ENCODE measurements around the gene SLC39A11. TPM values are rescaled to one million over a fixed set of nuclear protein-coding genes. Genes with fewer than 3 reads are reported as not detected.
A peak's percentile ranks its signal among the peaks of the same experiment; 100 is the strongest.
"Not testable (repeated sequence)": the region's sequence is repeated elsewhere in the genome, so short reads cannot be mapped to it uniquely, and the experiment has no call there.

The SLC39A11 gene
- total RNA-seq, 1 experiment from 2014 or later, result 15.8 TPM

DNA sequence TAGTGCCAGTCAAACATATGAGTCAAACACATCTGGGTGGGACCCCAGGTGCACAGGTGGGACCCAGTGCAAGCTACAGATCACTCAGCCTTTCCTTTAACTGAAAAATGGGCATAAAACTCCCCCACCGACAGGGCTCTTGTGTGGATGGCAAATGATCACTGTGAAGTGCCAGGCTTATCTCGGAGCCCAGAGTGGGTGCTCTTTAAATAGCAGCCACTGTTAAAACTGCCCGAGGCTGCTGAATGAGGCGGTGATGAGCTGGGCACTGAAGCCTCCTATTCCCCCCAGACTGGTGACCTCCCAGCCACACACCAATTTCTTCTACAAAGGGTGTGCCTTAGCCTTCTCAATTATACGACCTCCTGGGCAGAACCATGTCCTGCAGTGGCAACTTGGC lies 433.8 kb downstream of the SLC39A11 start:
- H3K4me3 ChIP-seq, result no peak overlapping the region
- H3K27ac ChIP-seq, result no peak overlapping the region
- no peak for DNase-seq (ENCODE audit: low read depth in 1 of 2, low spot score in 2 of 2)
- peaks cover 9% of the 10 kb centered on the region for H3K4me1 ChIP-seq (replicated peaks)
- no peaks in the 10 kb centered on the region for H3K36me3 ChIP-seq
- no peaks in the 10 kb centered on the region for H3K27me3 ChIP-seq (replicated peaks)
- peaks cover 4% of the 10 kb centered on the region; the same call in 1 of the 2 replicates for H3K9me3 ChIP-seq (replicated peaks)

DNA sequence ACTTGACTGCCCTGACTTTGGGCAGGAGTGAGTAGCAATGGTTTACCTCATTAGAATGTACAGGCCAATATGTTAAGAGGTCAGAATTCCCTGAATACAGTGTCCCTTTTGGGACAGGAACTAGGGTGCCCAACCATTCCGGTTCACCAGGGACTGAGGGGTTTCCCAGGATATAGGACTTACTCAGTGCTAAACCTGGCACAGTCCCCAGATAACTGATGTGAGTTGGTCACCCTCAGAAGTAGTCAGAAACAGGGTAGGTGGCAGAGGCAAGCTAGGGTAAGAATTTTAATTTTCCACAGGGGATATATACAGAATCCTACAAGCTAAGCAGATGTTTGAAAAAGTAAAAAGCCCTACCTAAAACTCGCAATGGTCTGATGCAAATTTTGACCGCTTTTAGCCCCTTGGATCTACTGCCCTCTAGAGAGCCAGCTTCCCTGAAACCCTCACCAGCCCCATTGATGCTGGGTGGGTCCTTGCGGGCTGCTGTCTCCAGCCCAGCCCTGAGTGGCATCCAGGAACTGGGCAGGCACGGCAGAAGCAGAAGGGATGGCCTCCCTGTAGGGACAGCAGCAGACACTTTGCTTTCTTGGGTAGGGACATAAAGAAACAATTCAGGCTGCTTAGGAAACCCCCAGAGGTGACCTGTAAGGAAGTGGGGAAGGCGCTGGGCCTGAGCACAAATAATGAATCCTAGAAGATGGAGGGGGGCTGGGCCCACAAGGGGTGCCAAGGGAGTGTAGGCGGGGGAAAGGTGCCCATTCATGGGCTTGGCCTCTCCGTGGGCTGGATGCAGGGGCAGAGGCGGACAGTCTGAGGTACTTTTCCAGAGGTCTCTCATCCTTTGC lies 434.8 kb downstream of the SLC39A11 start:
- no peak overlapping the region for H3K27ac ChIP-seq
- no peaks in the 10 kb centered on the region for H3K27me3 ChIP-seq (replicated peaks)
- H3K4me3 ChIP-seq, result no peak overlapping the region
- H3K4me1 ChIP-seq (replicated peaks), result peaks cover 9% of the 10 kb centered on the region
- peak in 1 of 2 experiments; percentile 37 for DNase-seq (ENCODE audit: low read depth in 1 of 2, low spot score in 2 of 2)
- no peaks in the 10 kb centered on the region; the same call in 1 of the 2 replicates for H3K9me3 ChIP-seq (replicated peaks)
- H3K36me3 ChIP-seq, result no peaks in the 10 kb centered on the region

DNA sequence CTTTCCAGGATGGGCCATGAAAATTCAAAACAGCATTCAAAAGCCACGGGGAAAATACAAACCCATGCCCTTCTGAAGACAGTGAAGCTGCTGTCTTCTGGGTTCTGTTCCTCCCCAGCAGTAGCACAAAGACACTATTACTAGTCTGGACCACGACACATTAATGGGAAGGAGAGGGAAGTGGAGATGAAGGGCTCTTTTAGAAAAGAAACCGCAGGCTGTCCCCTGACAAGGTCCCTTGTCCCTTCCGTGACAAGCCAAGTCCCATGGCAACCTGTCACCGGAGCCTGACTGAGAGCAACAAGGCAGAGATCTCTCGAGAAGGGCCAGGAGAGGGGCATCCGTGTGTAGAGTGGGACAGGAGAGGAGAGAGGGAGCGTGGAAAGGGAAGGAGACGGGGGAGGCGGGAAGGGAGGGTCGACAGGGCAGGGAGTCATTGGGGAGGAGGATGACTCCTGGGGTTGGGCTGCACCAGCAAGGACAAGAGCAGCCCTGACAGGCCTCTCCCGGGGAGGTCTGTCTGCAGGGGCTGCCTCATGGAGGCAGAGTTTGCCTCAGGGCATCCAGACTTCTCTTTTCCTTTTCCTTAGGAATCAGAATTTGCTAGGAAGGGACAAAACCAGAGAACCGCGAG lies 436.2 kb downstream of the SLC39A11 start:
- Histone ChIP-seq H3K9me3 (replicated peaks) (no peaks in the 10 kb centered on the region), H3K27ac (no peak overlapping the region), H3K27me3 (replicated peaks) (no peaks in the 10 kb centered on the region), H3K4me3 (no peak overlapping the region), H3K4me1 (replicated peaks) (peaks cover 4% of the 10 kb centered on the region), H3K36me3 (no peaks in the 10 kb centered on the region)
- peak in 1 of 2 experiments; percentile 41 for DNase-seq (ENCODE audit: low read depth in 1 of 2, low spot score in 2 of 2)

DNA sequence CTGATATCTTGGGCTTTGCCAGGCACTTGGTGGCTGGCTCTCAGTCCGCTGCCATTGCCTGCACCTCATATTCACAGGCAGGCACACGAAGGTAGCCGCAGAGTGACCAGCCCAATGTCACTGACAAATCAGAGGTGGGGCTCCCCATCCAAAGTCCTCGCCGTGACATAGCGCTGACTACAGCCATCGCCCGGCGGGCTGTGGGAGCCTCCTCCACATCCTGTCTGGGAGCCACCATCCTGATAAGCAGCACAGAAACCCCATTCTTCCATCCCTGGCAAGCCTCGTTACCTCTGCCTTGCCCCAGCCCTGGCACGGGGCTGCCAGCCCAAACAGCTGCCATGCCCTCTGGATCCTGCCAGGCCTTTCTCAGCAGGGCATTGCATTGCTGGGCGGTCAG lies 437.8 kb downstream of the SLC39A11 start:
- no peak overlapping the region for H3K27ac ChIP-seq
- H3K9me3 ChIP-seq (replicated peaks), result no peaks in the 10 kb centered on the region
- no peak overlapping the region for H3K4me3 ChIP-seq
- DNase-seq (ENCODE audit: low read depth in 1 of 2, low spot score in 2 of 2), result no peak
- no peaks in the 10 kb centered on the region for H3K36me3 ChIP-seq
- no peaks in the 10 kb centered on the region for H3K4me1 ChIP-seq (replicated peaks)
- H3K27me3 ChIP-seq (replicated peaks), result no peaks in the 10 kb centered on the region

DNA sequence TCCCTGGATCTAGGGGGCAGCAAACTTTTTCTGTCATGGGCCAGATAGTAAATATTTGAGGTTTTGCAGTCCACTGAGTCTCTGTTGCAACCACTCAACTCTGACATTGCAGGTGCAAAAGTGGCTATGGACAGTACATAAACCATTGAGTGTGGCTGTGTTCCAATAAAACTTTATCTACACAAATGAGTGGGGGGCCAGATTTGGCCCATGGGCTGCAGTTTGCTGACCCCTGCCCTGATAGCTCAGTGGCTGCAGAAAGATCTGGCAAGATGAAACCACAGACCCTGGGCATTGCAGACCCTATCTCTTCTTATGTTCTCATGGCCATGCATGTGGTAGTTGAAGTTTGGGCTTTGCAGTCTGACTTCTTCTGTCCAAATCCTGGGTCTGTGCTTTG lies 440.5 kb downstream of the SLC39A11 start:
- Histone ChIP-seq H3K4me3 (no peak overlapping the region), H3K9me3 (replicated peaks) (no peaks in the 10 kb centered on the region), H3K27ac (no peak overlapping the region), H3K27me3 (replicated peaks) (no peaks in the 10 kb centered on the region), H3K36me3 (no peaks in the 10 kb centered on the region), H3K4me1 (replicated peaks) (no peaks in the 10 kb centered on the region)
- no peak for DNase-seq (ENCODE audit: low read depth in 1 of 2, low spot score in 2 of 2)

DNA sequence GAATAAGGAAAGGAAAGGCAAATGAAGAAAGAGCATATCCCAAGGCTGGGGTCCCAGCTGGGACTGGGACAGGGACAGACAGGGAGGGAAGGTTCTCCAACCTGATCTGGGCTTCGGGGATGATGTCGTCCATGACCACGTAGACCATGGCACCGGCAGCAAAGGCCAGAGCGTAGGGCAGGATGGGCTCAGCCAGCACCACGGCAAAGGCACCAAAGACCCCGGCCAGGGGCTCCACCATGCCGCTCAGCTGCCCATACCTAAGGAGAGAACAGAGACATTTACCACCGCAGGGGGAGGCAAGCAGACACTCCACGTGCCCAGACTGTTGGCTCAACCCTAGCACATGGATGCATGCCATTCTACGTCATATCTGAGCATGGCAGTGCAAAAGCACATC lies 443.8 kb downstream of the SLC39A11 start:
- Histone ChIP-seq H3K27ac (no peak overlapping the region), H3K36me3 (no peaks in the 10 kb centered on the region), H3K9me3 (replicated peaks) (no peaks in the 10 kb centered on the region), H3K27me3 (replicated peaks) (no peaks in the 10 kb centered on the region), H3K4me3 (no peak overlapping the region), H3K4me1 (replicated peaks) (no peaks in the 10 kb centered on the region)
- DNase-seq (ENCODE audit: low read depth in 1 of 2, low spot score in 2 of 2), result no peak

DNA sequence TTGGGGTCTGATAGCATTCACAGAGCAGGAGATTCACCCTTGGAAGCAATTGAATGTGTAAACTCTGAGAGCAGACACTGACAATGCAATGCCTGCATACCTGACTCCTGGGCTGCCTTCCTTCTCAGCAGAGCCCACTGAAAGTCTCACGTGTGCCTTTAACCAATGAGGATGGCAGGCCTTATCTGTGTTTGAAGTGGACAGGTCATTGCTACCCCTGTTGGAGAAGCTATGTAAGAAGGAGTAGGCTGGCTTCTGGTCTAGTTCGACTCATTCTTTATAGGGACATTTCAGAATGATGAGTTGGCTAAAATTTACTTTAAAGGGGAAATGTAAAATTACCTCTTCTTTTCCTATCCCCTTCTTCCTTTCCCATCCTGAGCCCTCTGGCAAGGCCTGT lies 446.3 kb downstream of the SLC39A11 start:
- no peak overlapping the region for H3K4me3 ChIP-seq
- no peaks in the 10 kb centered on the region for H3K27me3 ChIP-seq (replicated peaks)
- H3K36me3 ChIP-seq, result no peaks in the 10 kb centered on the region
- 0 out of 2 replicates have a peak, but pooled peaks cover 2% of the 10 kb centered on the region for H3K9me3 ChIP-seq (replicated peaks)
- H3K27ac ChIP-seq, result no peak overlapping the region
- no peak for DNase-seq (ENCODE audit: low read depth in 1 of 2, low spot score in 2 of 2)
- no peaks in the 10 kb centered on the region for H3K4me1 ChIP-seq (replicated peaks)

DNA sequence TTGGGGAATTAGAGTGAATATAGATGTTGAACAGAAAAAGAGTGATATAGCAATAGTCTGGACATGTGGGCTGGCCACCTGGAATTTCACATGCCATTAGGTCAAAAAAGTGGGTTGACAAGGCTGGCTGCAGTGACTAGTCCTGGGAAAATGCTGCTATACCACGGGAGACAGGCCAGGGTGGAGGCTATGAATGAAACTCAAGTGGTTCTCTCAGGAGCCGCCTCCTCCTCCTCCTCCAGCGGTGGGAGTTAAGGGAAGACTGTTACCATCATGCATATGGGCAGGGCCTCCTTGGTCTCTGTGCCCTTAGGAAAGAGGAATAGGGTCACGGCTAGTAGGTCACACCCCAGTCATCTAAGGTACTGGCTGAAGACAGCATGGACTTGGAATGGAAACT lies 448.0 kb downstream of the SLC39A11 start:
- H3K4me1 ChIP-seq (replicated peaks), result no peaks in the 10 kb centered on the region
- no peaks in the 10 kb centered on the region for H3K27me3 ChIP-seq (replicated peaks)
- no peaks in the 10 kb centered on the region for H3K36me3 ChIP-seq
- no peak overlapping the region for H3K4me3 ChIP-seq
- H3K9me3 ChIP-seq (replicated peaks), result 0 out of 2 replicates have a peak, but pooled peaks cover 2% of the 10 kb centered on the region
- DNase-seq (ENCODE audit: low read depth in 1 of 2, low spot score in 2 of 2), result no peak
- H3K27ac ChIP-seq, result no peak overlapping the region

DNA sequence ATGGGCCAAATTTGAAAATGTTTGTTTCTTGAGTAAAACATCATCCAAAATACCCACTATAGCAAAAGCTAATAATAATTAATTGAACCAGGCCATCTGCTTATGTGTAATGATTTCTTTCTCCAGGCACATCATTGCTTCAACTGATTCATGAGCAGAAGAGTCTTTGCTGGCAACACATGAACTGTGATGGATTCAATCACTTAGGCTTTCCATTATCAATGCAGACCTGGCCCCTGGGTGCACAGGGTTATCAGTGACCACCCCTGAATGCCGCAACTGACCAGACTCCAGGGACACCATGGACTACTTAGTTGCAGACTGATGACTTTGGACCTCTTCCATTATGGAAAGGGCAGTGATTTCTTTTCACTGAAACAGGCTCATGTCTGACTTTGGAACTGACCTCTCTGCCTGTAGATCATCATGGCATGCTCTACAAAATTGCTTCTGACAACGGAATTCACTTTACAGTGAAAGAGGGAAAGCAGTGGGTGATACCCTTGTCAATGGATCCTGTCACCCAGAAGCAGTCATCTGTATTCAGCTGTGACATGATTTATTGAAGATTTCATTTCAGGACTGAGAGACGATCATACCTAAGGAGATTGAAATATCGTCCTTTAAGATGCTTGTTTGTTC lies 448.8 kb downstream of the SLC39A11 start:
- H3K27ac ChIP-seq, result no peak overlapping the region
- H3K36me3 ChIP-seq, result no peaks in the 10 kb centered on the region
- no peaks in the 10 kb centered on the region for H3K27me3 ChIP-seq (replicated peaks)
- H3K9me3 ChIP-seq (replicated peaks), result 0 out of 2 replicates have a peak, but pooled peaks cover 2% of the 10 kb centered on the region
- H3K4me1 ChIP-seq (replicated peaks), result no peaks in the 10 kb centered on the region
- DNase-seq (ENCODE audit: low read depth in 1 of 2, low spot score in 2 of 2), result no peak
- H3K4me3 ChIP-seq, result no peak overlapping the region

DNA sequence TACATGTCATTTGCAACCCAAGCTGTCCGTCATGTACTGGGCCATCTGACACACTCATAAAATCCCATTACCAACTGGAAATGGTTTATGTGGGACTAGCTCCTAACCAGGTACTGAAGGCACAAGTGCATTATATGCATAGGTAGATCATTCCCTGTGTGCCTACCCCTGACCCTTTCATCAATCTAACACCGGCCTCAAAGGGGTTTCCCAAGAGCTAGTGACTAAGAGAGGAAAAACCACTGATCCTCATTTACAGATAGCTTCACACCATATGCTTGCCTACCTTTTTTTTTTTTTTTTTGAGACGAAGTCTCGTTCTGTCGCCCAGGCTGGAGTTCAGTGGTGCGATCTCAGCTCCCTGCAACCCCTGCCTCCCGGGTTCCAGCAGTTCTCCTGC lies 449.8 kb downstream of the SLC39A11 start:
- Histone ChIP-seq H3K27me3 (replicated peaks) (no peaks in the 10 kb centered on the region), H3K9me3 (replicated peaks) (0 out of 2 replicates have a peak, but pooled peaks cover 2% of the 10 kb centered on the region), H3K27ac (no peak overlapping the region), H3K36me3 (no peaks in the 10 kb centered on the region), H3K4me1 (replicated peaks) (no peaks in the 10 kb centered on the region), H3K4me3 (no peak overlapping the region)
- no peak for DNase-seq (ENCODE audit: low read depth in 1 of 2, low spot score in 2 of 2)

DNA sequence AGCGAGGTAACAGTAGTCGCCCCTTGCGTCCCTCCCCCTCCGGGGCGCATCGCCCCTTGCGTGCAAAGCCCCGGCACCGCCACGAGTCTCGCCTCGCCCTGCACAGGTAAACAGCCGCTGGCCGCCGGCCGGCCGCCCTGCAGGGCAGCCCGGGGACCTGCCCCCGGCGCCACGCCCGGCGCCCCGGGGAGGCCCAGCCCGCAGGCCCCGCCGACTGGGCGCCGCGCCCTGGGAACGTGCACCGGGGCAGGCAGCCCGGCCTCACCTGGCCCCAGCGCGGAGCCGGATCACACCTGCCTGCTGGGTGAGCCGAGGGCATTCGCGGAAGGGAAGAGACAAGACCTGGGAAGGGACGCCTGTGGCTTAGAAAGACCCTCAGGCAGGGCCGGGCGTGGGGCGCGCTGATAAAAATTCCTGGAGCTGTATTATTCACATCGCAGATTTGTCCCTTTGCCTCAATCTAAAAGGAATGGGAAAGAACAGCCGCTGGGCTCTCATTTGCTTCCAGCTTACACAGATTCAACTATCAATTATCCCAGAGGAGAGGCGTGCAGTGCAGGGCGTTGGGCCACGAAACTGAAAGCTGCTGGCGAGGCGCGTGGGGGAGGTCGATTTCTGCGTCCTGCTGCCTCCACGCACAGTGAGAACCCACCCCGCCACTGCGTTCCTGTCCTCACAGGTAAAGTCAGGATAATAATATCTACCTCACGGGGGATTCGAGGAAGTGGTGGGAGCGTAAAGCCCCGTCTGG lies 451.9 kb downstream of the SLC39A11 start:
- H3K9me3 ChIP-seq (replicated peaks), result 0 out of 2 replicates have a peak, but pooled peaks cover 2% of the 10 kb centered on the region
- H3K4me3 ChIP-seq, result no peak overlapping the region
- no peaks in the 10 kb centered on the region for H3K36me3 ChIP-seq
- DNase-seq (ENCODE audit: low read depth in 1 of 2, low spot score in 2 of 2), result no peak
- H3K27me3 ChIP-seq (replicated peaks), result no peaks in the 10 kb centered on the region
- H3K27ac ChIP-seq, result no peak overlapping the region
- H3K4me1 ChIP-seq (replicated peaks), result no peaks in the 10 kb centered on the region

DNA sequence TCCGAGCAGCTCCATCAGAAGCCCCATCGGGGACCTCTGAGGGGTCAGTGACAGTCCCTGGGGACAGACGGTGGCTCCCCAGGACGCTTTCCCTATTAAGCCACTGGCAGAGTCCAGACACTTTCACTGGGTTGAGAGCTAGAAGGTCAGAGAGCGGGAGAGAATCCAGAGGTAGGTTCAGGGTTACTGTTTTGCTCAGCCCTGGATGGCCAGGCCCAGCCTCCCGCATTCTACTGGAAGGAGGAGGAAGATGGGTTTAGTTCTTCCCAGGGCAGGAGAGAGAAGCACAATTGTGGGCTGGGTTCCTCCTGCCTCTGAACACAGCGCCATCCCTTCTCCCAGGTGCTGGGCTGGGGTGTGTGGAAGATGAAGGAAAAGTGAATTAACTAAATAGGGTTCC lies 452.8 kb downstream of the SLC39A11 start:
- Histone ChIP-seq H3K4me1 (replicated peaks) (no peaks in the 10 kb centered on the region), H3K4me3 (no peak overlapping the region), H3K27ac (no peak overlapping the region), H3K27me3 (replicated peaks) (no peaks in the 10 kb centered on the region), H3K9me3 (replicated peaks) (0 out of 2 replicates have a peak, but pooled peaks cover 2% of the 10 kb centered on the region), H3K36me3 (no peaks in the 10 kb centered on the region)
- no peak for DNase-seq (ENCODE audit: low read depth in 1 of 2, low spot score in 2 of 2)

DNA sequence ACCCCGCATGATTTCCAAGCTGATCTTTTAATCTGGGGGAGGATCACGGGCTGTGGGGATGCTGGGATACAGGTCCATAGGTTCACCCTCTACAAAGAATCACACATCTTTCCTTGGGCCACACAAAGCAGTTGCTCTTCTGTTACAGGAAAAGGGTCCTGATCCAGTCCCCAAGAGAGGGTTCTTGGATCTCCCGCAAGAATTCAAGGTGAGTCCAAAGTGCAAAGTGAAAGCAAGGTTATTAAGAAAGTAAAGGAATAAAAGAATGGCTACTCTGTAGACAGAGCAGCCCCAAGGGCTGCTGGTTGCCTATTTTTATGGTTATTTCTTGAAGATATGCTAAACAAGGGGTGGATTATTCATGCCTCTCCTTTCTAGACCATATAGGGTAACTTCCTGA lies 453.6 kb downstream of the SLC39A11 start:
- H3K36me3 ChIP-seq; DNase-seq (ENCODE audit: low read depth in 1 of 2, low spot score in 2 of 2); H3K9me3 ChIP-seq (replicated peaks); H3K27me3 ChIP-seq (replicated peaks); H3K27ac ChIP-seq; H3K4me3 ChIP-seq; H3K4me1 ChIP-seq (replicated peaks): not testable (repeated sequence)
